AG08396 (cell line): ENCODE data around the gene CMIP.

Source experiments
- DNase-seq: peaks from one replicate; pipeline ENCODE4 v3.0.0; 2012; ENCODE audit warnings: low spot score, mixed read lengths

CMIP gene

GRCh38 chr16:81462683-81463082 lies 18.1 kb downstream of the CMIP start:
- no peak for DNase-seq

- DNase-seq: no peak
Observed at GRCh38 chr16:81463296-81463890, 18.8 kb downstream of the CMIP start.

- no peak for DNase-seq
Observed at GRCh38 chr16:81464279-81464678, 19.7 kb downstream of the CMIP start.

- DNase-seq: no peak
Observed at GRCh38 chr16:81465375-81465943, 20.9 kb downstream of the CMIP start.

GRCh38 chr16:81466356-81466980 lies 21.9 kb downstream of the CMIP start:
- DNase-seq: no peak

- DNase-seq: no peak
Observed at GRCh38 chr16:81467072-81467471, 22.5 kb downstream of the CMIP start.

GRCh38 chr16:81467815-81468214 lies 23.2 kb downstream of the CMIP start:
- DNase-seq: no peak

- DNase-seq: no peak
Observed at GRCh38 chr16:81468269-81468902, 23.8 kb downstream of the CMIP start.

- DNase-seq: no peak
Observed at GRCh38 chr16:81469183-81469677, 24.6 kb downstream of the CMIP start.

GRCh38 chr16:81469710-81470535 lies 25.3 kb downstream of the CMIP start:
- no peak for DNase-seq

GRCh38 chr16:81470796-81471636 lies 26.4 kb downstream of the CMIP start:
- no peak for DNase-seq

GRCh38 chr16:81471882-81472281 lies 27.3 kb downstream of the CMIP start:
- no peak for DNase-seq

GRCh38 chr16:81472391-81472790 lies 27.8 kb downstream of the CMIP start:
- DNase-seq: no peak

GRCh38 chr16:81473066-81473488 lies 28.5 kb downstream of the CMIP start:
- no peak for DNase-seq

- no peak for DNase-seq
Observed at GRCh38 chr16:81473558-81473957, 28.9 kb downstream of the CMIP start.

GRCh38 chr16:81473969-81474959 lies 29.7 kb downstream of the CMIP start:
- DNase-seq: no peak

GRCh38 chr16:81477697-81478693 lies 33.4 kb downstream of the CMIP start:
- no peak for DNase-seq

- DNase-seq: no peak
Observed at GRCh38 chr16:81478876-81479511, 34.4 kb downstream of the CMIP start.
